Renal cortical epithelial cell (primary cell): ENCODE measurements around the gene ARHGAP19. TPM values are rescaled to one million over a fixed set of nuclear protein-coding genes. Genes with fewer than 3 reads are reported as not detected.

Source experiments
- DNase-seq: peaks from one replicate; pipeline ENCODE4 v3.0.0-alpha.2; 2011; ENCODE audit warnings: low read depth
- total RNA-seq: library from RNA; depleted of rRNA; stranded (reverse); fragments of >200 nt; gene quantifications from 2 replicates; pipeline ENCODE4 v1.2.3, GENCODE V29; 2014

Gene ARHGAP19
- total RNA-seq, 1 donor from 2014 or later: 3.2 TPM

- DNase-seq: no peak
Measured at GRCh38 chr10:97195706-97196222, 96.7 kb downstream of the ARHGAP19 start.

- DNase-seq: no peak
Measured at GRCh38 chr10:97192952-97193435, 99.4 kb downstream of the ARHGAP19 start.

DNA sequence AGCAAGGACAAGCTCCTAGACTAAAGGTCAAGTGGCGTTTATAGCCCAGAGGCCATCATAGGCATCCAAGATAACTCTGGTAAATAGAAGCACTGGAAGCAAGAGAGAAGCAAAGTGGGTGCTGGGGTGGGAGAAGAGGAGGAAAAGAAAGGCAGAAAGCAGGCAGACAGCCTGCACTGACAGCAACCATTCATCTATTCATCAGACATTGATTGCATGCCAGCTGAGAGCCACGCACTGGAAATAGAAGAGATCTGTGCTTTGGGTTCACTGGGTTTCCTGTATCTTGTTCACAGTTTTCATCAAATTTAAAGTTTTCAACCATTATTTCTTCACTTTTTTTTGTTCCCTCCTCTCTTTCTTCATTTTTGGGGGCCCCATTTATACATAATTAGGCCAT is 102.0 kb downstream of the ARHGAP19 start:
- DNase-seq: no peak

- DNase-seq: no peak
Measured at GRCh38 chr10:97188261-97188711, 104.2 kb downstream of the ARHGAP19 start.

GRCh38 chr10:97186911-97187310 is 105.5 kb downstream of the ARHGAP19 start:
- DNase-seq: no peak

GRCh38 chr10:97185326-97186058 is 106.9 kb downstream of the ARHGAP19 start, which contains the start of gene SLIT1:
Gene SLIT1, minus strand, starts transcription at chr10:97185959. Its CDS starts 285 bp downstream, at chr10:97185674.
- no peak for DNase-seq

GRCh38 chr10:97184971-97185325 is 107.5 kb downstream of the ARHGAP19 start:
- DNase-seq: no peak

DNA sequence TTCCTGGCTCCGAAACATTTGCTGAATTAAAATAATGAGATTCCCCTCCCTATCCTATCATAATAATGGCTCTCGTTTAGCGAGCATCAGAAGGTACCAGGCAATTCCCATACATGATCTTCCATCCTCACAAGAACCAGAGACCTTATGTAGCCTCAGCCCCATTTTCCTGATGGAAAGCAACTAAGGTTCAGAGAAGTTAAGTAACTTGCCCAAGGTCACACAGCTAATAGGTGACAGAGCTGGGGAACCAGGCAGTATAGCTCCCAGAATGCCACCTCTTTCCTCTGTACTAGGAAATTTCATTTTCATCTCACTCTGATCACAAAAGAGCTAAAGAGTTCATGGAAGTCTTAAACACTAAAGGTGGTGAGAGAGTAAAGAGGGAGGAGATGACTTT is 109.1 kb downstream of the ARHGAP19 start:
- no peak for DNase-seq

DNA sequence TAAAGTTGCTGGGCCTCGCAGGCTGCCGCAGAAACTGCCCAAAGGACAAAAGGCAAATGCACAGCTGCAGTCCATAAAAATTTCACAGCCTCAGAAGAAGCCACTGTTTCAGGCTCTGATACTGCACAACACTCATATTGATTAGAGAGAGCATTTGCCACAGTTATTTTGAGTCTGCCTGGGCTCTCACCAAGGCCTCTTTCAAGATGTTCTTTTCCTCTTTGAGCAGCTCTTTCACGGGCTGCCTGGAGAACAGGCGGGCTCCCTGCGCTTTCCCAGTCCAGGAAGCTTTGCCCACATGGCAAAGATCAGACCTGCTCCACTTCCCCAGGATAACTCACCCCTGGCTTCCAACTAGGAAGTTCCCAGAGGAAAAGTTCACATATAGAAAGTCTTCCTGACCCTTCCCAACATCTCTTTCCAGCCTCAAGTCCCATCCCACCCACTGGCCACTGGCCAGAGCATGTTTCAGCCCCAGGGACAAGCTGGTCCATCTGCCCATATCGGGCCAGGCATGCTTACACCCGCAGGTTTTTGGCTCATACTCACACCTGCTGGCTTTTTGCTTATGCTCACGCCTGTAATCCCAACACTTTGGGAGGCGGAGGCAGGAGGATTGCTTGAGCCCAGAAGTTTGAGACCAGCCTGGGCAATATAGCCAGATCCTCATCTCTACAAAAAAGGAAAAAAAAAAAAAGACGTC is 110.0 kb downstream of the ARHGAP19 start:
- DNase-seq: no peak

GRCh38 chr10:97180986-97181385 is 111.5 kb downstream of the ARHGAP19 start:
- no peak for DNase-seq

- DNase-seq: no peak
Measured at GRCh38 chr10:97180363-97180755, 112.1 kb downstream of the ARHGAP19 start.

DNA sequence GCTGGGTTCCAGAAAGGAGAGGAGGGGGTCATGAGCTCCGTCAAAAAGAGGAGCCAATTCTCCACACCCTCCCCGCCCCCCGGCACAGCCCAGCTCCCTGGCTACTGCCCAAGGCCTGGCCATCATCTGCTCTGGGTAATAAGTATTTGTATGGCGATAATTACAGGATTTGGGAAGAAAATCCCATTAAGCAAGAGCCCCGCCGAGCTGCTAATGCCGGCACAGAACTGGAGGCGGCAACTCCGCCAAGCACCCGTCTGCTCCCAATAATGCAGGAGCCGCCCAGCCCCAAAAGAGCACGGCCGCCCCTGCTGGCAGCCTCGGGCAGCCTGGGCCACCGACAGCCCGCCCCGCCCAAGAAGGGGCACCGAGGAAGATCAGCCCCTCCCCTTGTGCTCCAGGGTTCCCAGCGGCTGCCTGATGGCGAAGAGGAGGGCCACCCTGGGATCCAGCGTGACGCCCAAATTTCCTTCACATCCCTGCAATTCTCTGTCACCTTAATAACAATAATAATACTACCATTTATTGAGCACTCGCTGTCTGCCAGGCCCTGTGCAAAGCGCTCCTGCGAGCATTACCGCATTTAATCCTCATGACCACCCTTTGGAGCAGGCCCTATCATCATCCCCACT is 112.6 kb downstream of the ARHGAP19 start:
- DNase-seq: no peak

DNA sequence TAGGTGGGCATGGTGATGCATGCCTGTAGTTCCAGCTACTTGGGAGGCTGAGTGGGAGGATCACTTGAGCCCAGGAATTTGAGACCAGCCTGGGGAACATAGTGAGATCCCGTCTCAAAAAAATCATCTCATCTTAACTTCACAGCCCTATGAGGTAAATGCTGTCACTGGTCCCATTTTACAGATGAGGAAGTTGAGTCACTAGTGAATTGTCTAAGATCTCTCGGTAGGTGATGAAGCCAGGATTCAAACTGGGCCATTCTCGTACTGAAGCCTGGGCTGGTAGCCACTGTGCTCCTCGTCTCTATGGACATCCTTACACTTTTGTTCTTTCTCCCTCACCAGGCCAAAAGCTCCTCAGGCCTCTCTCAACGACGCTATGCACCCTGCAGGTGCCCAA is 113.1 kb downstream of the ARHGAP19 start:
- DNase-seq: no peak

DNA sequence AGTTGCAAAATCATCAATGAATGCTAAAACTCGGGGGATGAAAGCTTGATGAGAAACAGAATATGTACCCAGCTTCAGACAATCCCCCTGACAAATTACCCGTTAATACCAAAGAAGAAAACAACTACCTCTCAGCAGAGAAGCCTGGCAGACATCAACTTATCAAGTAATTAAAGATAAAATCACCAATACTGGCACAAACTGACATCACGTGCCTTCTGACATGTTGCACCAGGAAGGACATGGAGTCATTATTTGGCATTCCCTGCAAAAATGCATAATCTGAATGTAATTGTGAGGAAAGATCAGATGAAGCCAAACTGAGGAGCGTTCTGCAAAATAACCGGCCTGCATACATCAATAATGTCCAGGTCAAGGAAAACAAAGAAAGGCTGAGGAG is 114.4 kb downstream of the ARHGAP19 start:
- DNase-seq: no peak

- DNase-seq: no peak
Measured at GRCh38 chr10:97176226-97176625, 116.2 kb downstream of the ARHGAP19 start.

DNA sequence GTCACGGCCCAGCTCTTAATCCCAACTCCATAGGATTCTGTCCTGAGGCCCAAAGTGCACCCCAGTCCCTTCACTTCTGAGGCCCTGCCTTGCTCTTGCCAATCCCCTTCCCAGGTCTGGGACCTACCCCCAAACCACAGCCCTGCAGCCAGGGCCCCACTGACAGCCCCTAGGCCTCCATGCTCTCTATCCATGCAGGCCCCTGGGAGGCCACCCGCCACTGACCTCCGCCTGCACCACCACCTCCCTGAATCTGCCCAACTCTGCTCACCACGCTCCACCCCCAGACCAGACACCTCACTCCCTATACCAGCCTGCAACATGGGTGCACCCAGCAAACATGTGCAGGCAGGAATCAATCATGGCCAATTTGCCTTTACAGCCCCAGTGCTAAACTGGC is 116.9 kb downstream of the ARHGAP19 start:
- no peak for DNase-seq

GRCh38 chr10:97174941-97175340 is 117.5 kb downstream of the ARHGAP19 start:
- no peak for DNase-seq

DNA sequence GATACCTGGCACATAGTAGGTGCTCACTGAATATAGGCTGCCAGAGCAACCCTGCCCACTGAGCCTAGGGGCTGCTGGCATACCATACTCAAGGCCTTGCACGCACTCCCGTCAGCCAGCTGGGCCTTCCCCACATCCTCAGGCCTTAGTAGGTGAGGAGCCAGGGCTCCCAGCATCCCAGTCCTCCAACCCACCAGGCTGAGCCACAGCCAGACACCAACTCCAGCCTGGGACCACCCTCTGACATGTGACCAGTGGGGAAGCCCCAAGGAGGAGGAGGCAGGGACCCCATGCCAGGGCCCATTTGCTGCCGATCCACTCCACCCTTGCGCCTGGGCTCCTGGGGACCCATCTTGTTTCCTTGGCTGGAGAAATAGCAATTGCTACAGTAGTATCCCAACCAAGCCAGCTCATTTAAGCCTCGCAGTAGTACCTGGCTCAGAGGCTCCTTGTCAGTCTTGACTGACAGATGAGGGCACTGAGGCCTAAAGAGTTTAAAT is 118.1 kb downstream of the ARHGAP19 start:
- no peak for DNase-seq

- no peak for DNase-seq
Measured at GRCh38 chr10:97173036-97173435, 119.4 kb downstream of the ARHGAP19 start.
